ENCODE data around the gene C16orf86. TPM values are rescaled to one million over a fixed set of nuclear protein-coding genes. Genes with fewer than 3 reads are reported as not detected.
A peak's percentile ranks its signal among the peaks of the same experiment; 100 is the strongest.

C16orf86 gene
- total RNA-seq, 1 experiment from 2014 or later: 4.9 TPM

GRCh38 chr16:67666559-67667452 lies at the start of gene C16orf86, which contains the start of gene ENKD1 (continued):
- no peak for TF ChIP-seq ATF2 (CRISPR knock-in tag; IDR thresholded peaks at IDR 0.05; ENCODE audit: borderline replicate concordance, low read depth)
- no peak for TF ChIP-seq GTF2I (CRISPR knock-in tag; conservative IDR thresholded peaks at IDR 0.05)

- POLR2A ChIA-PET: interaction anchor here (0.6 kb wide), 1 partner anchor 127 kb away, joined by 3 read pairs; no protein-coding TSS in a partner anchor
- Mint-ChIP-seq H3K27ac (no peak overlapping the region), H3K36me3 (peaks cover 54% of the 10 kb centered on the region), H3K4me3 (no peak overlapping the region), H3K9me3 (no peaks in the 10 kb centered on the region), H3K27me3 (ENCODE audit: low read depth) (no peaks in the 10 kb centered on the region; the same call in 1 of the 2 replicates), H3K4me1 (no peaks in the 10 kb centered on the region)
- DNase-seq (ENCODE audit: low spot score) (no peak), ATAC-seq (no peak)
- TF ChIP-seq NR1H2 (CRISPR knock-in tag; IDR thresholded peaks at IDR 0.05) (no peak), ZBTB43 (CRISPR knock-in tag; IDR thresholded peaks at IDR 0.05) (no peak), CREB1 (CRISPR knock-in tag; IDR thresholded peaks at IDR 0.05) (no peak)
- CTCF ChIA-PET: interaction anchor here (1.2 to 1.9 kb wide), 2 partner anchors 81 to 107 kb away, joined by 4 to 6 read pairs; no protein-coding TSS in a partner anchor
Observed at GRCh38 chr16:67628216-67628615, 38.4 kb upstream of the C16orf86 start.

- ChIA-PET POLR2A (interaction anchor here (0.6 kb wide), 1 partner anchor 11 kb away, joined by 3 read pairs; no protein-coding TSS in a partner anchor), CTCF (interaction anchor here (0.8 to 0.9 kb wide), 2 partner anchors 12 to 86 kb away, joined by 3 to 6 read pairs; partner anchors contain the start of gene CARMIL2)
- ATAC-seq: no peak
Observed at GRCh38 chr16:67632415-67633172, 34.0 kb upstream of the C16orf86 start.

More at GRCh38 chr16:67632415-67633172, 34.0 kb upstream of the C16orf86 start:
- Mint-ChIP-seq H3K9me3 (no peaks in the 10 kb centered on the region), H3K4me3 (no peak overlapping the region), H3K27ac (peak overlapping the region; percentile 17; the same call in 1 of the 2 replicates), H3K4me1 (no peaks in the 10 kb centered on the region), H3K27me3 (ENCODE audit: low read depth) (no peaks in the 10 kb centered on the region; the same call in 1 of the 2 replicates), H3K36me3 (peaks cover 47% of the 10 kb centered on the region)
- no peak for TF ChIP-seq GABPB1 (CRISPR knock-in tag; IDR thresholded peaks at IDR 0.05)
- no peak for TF ChIP-seq E2F5 (CRISPR knock-in tag; IDR thresholded peaks at IDR 0.05)
- TF ChIP-seq NR3C1 (CRISPR knock-in tag; conservative IDR thresholded peaks at IDR 0.05; ENCODE audit: low read depth): no peak
- TF ChIP-seq ELF4 (CRISPR knock-in tag; IDR thresholded peaks at IDR 0.05; ENCODE audit: low read depth): no peak
- no peak for TF ChIP-seq MAX (CRISPR knock-in tag; IDR thresholded peaks at IDR 0.05)
- no peak for TF ChIP-seq SP1 (CRISPR knock-in tag; conservative IDR thresholded peaks at IDR 0.05)
- TF ChIP-seq CBFB (CRISPR knock-in tag; IDR thresholded peaks at IDR 0.05; ENCODE audit: low read depth): no peak
- TF ChIP-seq ZNF219 (CRISPR knock-in tag; IDR thresholded peaks at IDR 0.05; ENCODE audit: borderline replicate concordance): no peak
- TF ChIP-seq ESRRA (CRISPR knock-in tag; IDR thresholded peaks at IDR 0.05; ENCODE audit: borderline replicate concordance): no peak
- no peak for TF ChIP-seq ZNF512 (CRISPR knock-in tag; IDR thresholded peaks at IDR 0.05; ENCODE audit: borderline replicate concordance)
- TF ChIP-seq RELA (CRISPR knock-in tag; IDR thresholded peaks at IDR 0.05; ENCODE audit: borderline replicate concordance): no peak
- no peak for TF ChIP-seq NR2C2 (CRISPR knock-in tag; IDR thresholded peaks at IDR 0.05)
- no peak for TF ChIP-seq ZBTB43 (CRISPR knock-in tag; IDR thresholded peaks at IDR 0.05)
- no peak for TF ChIP-seq SOX15 (CRISPR knock-in tag; IDR thresholded peaks at IDR 0.05)
- TF ChIP-seq NFATC4 (CRISPR knock-in tag; IDR thresholded peaks at IDR 0.05): no peak
- TF ChIP-seq FOXP1 (CRISPR knock-in tag; IDR thresholded peaks at IDR 0.05; ENCODE audit: borderline replicate concordance): no peak
- no peak for TF ChIP-seq ZNF263 (CRISPR knock-in tag; IDR thresholded peaks at IDR 0.05; ENCODE audit: low read depth)
- no peak for TF ChIP-seq RORB (CRISPR knock-in tag; IDR thresholded peaks at IDR 0.05)
- TF ChIP-seq PRRX2 (CRISPR knock-in tag; IDR thresholded peaks at IDR 0.05): no peak
- TF ChIP-seq IRF1 (CRISPR knock-in tag; IDR thresholded peaks at IDR 0.05): no peak
- no peak for DNase-seq (ENCODE audit: low spot score)

All from WTC11 (cell line).